Prostate gland (tissue), 2 donors: ENCODE data around the gene SAMD4A. TPM values are rescaled to one million over a fixed set of nuclear protein-coding genes. Genes with fewer than 3 reads are reported as not detected.

Experiments used
- DNase-seq: peaks from one replicate; pipeline ENCODE4 v3.0.0-alpha.2; 2019; ENCODE audit warnings: low spot score
- H3K27ac ChIP-seq, 2 donors: fragments of 200-600 bp; sonication (generic); 2 replicates each; pipeline ENCODE4 v1.5.1; 2017 to 2019
- H3K27me3 ChIP-seq: fragments of 200-600 bp; sonication (generic); replicated peaks from 2 replicates; pipeline ENCODE4 v1.5.1; 2019; ENCODE audit not compliant: insufficient read depth
- H3K36me3 ChIP-seq, 2 donors: fragments of 200-600 bp; sonication (generic); 1 replicate in 1 of 2; 2 replicates in 1 of 2; pipeline versions ENCODE4 v1.5.1 to v1.8.1; 2017 to 2019
- H3K4me1 ChIP-seq: fragments of 200-600 bp; sonication (generic); replicated peaks from 2 replicates; pipeline ENCODE4 v1.5.1; 2019
- H3K4me3 ChIP-seq, 2 donors: fragments of 200-600 bp; sonication (generic); 2 replicates each; pipeline ENCODE4 v1.5.1; 2017 to 2019
- H3K9me3 ChIP-seq: fragments of 200-600 bp; sonication (generic); 2 replicates; pipeline ENCODE4 v1.5.1; 2017
- POLR2A ChIP-seq: fragments of 450-650 bp; IDR thresholded peaks from one replicate; pipeline ENCODE4 v1.6.1; 2016; ENCODE audit warnings: antibody characterized with exemption, mild to moderate bottlenecking
- POLR2AphosphoS5 ChIP-seq: sonication (generic); formaldehyde crosslinking; IDR thresholded peaks from one replicate; pipeline ENCODE4 v1.6.1; 2017; ENCODE audit warnings: antibody characterized with exemption
- WGBS: methylation state at CpG from one replicate; pipeline ENCODE4 v1.1.5; 2018; 5-methylcytosine and 5-hydroxymethylcytosine counted together
- intact Hi-C: fragments of 100-400 bp; cut with DNase I; formaldehyde crosslinking; loops from one replicate; pipeline ENCODE4 v1.14.2; 2022
- total RNA-seq, 2 donors: library from RNA; depleted of rRNA; stranded (reverse); fragments of >200 nt; gene quantifications; one replicate each; pipeline ENCODE4 v1.1.0, GENCODE V29; 2016
- TF ChIP-seq, protein P1 (sequence below), 4 experiments: fragments of 200-600 bp in 2 of 4; fragments of 450-650 bp in 2 of 4; sonication (generic) in 2 of 4; IDR thresholded peaks; 1 replicate in 3 of 4; 2 replicates in 1 of 4; pipeline ENCODE4 v1.5.1; 2016 to 2019; ENCODE audit warnings: antibody characterized with exemption in 4 of 4, mild to moderate bottlenecking in 2 of 4, moderate library complexity in 2 of 4

SAMD4A gene
- total RNA-seq, 2 donors from 2014 or later = 18.1 to 38.5 TPM

DNA sequence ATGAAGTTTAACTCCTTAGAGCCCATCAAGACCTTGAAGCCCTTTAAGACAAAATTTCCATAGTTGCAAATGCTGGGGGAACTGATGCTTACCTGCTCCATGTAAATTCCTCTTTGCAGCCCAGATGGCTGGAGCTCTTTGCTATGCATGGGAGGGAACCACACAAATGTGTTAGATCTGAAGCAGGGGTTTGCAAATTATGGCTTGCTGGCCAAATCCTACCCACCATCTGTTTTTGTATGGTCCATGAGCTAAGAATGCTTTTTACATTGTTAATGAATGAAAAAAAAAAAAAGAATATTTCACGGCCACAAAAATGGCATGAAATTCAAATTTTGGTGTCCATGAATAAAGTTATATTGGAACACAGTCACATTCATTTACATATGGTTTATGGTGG is 261.1 kb downstream of the SAMD4A start:
- H3K9me3 ChIP-seq = no peaks in the 10 kb centered on the region
- no peaks in the 10 kb centered on the region for H3K4me1 ChIP-seq
- WGBS = 89% methylated on average over 1 of the region's 1 CpG
- no peak overlapping the region for H3K27ac ChIP-seq
- no peak for DNase-seq
- H3K4me3 ChIP-seq = no peak overlapping the region
- no peaks in the 10 kb centered on the region for H3K36me3 ChIP-seq
- no peaks in the 10 kb centered on the region for H3K27me3 ChIP-seq
- intact Hi-C loops = no loop called here
- TF ChIP-seq, protein P1, sequence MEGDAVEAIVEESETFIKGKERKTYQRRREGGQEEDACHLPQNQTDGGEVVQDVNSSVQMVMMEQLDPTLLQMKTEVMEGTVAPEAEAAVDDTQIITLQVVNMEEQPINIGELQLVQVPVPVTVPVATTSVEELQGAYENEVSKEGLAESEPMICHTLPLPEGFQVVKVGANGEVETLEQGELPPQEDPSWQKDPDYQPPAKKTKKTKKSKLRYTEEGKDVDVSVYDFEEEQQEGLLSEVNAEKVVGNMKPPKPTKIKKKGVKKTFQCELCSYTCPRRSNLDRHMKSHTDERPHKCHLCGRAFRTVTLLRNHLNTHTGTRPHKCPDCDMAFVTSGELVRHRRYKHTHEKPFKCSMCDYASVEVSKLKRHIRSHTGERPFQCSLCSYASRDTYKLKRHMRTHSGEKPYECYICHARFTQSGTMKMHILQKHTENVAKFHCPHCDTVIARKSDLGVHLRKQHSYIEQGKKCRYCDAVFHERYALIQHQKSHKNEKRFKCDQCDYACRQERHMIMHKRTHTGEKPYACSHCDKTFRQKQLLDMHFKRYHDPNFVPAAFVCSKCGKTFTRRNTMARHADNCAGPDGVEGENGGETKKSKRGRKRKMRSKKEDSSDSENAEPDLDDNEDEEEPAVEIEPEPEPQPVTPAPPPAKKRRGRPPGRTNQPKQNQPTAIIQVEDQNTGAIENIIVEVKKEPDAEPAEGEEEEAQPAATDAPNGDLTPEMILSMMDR (IDR thresholded peaks at IDR 0.05) = no peak
- no peak for TF ChIP-seq POLR2AphosphoS5
- TF ChIP-seq POLR2A = no peak

DNA sequence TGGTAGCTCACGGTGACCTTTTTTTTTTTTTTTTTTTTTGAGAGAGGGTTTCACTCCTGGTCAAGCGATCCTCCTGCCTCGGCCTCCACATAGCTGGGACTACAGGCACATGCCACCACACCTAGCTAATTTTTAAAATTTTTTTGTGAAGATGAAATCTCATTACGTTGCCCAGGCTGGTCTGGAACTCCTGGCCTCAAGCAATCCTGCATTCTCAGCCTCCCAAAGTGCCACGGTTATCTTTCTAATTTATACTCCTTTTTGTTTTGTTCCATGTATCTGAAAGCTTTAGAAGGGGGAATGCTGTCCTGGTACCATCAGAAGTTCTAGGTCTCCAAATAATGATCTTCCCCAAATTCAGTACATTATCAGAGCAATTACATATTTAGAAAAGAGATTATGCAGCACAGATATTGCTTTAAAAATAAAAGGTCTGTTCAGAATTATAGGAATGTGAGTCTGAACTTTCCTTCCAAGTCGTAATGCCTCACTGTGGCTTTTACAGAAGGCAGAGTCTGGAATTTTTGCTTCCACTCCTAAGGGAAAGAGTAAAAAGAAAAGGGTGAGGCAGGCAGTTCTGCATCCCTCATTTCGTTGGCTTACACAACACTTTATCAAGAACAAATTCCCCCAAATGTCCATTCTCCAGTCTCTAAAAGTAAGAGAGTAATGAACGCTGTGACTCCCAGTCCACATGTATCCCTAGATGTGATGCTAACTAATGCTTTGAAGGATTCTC is 262.7 kb downstream of the SAMD4A start:
- intact Hi-C loops = no loop called here

DNA sequence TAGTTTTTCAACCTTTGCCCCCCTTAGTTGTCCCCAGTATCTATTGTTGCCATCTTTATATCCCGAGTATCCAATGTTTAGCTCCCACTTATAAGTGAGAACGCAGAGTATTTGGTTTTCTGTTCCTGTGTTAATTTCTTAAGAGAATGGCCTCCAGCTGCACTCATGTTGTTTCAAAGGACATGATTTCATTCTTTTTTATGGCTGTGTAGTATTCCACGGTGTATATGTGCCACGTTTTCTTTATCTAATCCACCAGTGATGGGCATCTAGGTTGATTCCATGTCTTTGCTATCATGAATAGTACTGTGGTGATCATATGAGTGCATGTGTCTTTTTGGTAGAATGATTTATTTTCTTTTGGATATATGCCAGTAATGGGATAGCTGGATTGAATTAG is 263.7 kb downstream of the SAMD4A start:
- Histone ChIP-seq H3K4me3 (no peak overlapping the region), H3K36me3 (no peaks in the 10 kb centered on the region), H3K9me3 (no peaks in the 10 kb centered on the region), H3K27me3 (no peaks in the 10 kb centered on the region), H3K27ac (no peak overlapping the region), H3K4me1 (no peaks in the 10 kb centered on the region)
- intact Hi-C loops = no loop called here
- no peak for TF ChIP-seq POLR2AphosphoS5
- no peak for TF ChIP-seq POLR2A
- TF ChIP-seq, protein P1 (IDR thresholded peaks at IDR 0.05) = no peak
- DNase-seq = no peak
- 92% methylated on average over 4 of the region's 4 CpGs for WGBS

More for the DNA sequence above, 262.7 kb downstream of the SAMD4A start:
- WGBS = 75% methylated on average over 8 of the region's 8 CpGs
- DNase-seq = no peak
- no peaks in the 10 kb centered on the region for H3K9me3 ChIP-seq
- no peaks in the 10 kb centered on the region for H3K36me3 ChIP-seq
- no peak overlapping the region for H3K27ac ChIP-seq
- no peak overlapping the region for H3K4me3 ChIP-seq
- H3K27me3 ChIP-seq = no peaks in the 10 kb centered on the region
- H3K4me1 ChIP-seq = no peaks in the 10 kb centered on the region
- TF ChIP-seq, protein P1 (IDR thresholded peaks at IDR 0.05) = no peak
- TF ChIP-seq POLR2A = no peak
- TF ChIP-seq POLR2AphosphoS5 = no peak

DNA sequence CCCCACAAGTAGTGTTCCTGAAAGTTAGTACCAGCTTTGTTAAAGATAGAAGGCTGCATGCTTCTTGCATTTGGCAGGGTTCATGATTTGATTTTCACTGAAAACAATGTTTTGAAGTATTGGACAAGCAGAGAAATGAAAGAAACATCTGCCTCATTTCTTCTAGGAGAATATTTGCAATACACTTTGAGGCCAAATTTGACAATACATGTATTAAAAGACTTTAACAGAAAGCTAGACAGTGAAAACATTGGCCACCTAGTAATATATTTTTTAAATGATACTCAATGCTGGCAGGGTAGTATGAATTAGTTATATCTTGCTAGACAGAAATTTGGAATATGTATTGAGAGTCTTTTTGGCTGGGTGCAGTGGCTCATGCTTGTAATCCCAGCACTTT is 267.2 kb downstream of the SAMD4A start:
- DNase-seq = no peak
- Histone ChIP-seq H3K4me1 (no peaks in the 10 kb centered on the region), H3K27me3 (no peaks in the 10 kb centered on the region), H3K4me3 (no peak overlapping the region), H3K27ac (no peak overlapping the region), H3K36me3 (no peaks in the 10 kb centered on the region), H3K9me3 (no peaks in the 10 kb centered on the region)
- no peak for TF ChIP-seq POLR2AphosphoS5
- TF ChIP-seq, protein P1 (IDR thresholded peaks at IDR 0.05) = no peak
- no peak for TF ChIP-seq POLR2A
- intact Hi-C loops = no loop called here

DNA sequence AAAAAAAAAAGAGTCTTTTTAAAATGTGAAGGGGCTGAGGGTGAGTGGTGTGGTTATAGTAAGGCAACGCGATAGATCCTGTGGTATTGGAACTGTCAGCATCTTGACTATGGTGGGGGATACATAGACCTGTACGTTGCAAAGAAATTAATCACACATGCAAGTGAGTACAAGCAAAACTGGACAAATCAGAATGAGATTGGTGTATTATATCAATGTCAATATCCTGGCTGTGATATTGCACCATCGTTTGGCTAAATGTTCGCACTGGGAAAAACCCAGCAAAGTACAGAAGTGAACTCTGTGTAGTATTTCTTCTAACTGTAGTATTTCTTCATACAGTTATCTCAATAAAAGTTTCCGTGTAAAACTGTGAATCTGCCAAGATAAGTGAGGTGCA is 267.8 kb downstream of the SAMD4A start:
- intact Hi-C loops = no loop called here
- Histone ChIP-seq H3K27me3 (no peaks in the 10 kb centered on the region), H3K9me3 (no peaks in the 10 kb centered on the region), H3K36me3 (no peaks in the 10 kb centered on the region), H3K4me1 (no peaks in the 10 kb centered on the region), H3K27ac (no peak overlapping the region), H3K4me3 (no peak overlapping the region)
- DNase-seq = no peak
- WGBS = 90% methylated on average over 6 of the region's 6 CpGs
- TF ChIP-seq POLR2A (no peak), POLR2AphosphoS5 (no peak)
- TF ChIP-seq, protein P1 (IDR thresholded peaks at IDR 0.05) = no peak
